ENCODE results near the gene CPLX4.

- no peak for TF ChIP-seq CTCF (IDR thresholded peaks at IDR 0.05; ENCODE audit: low read depth, low read length)
- no peak for TF ChIP-seq POLR2A (IDR thresholded peaks at IDR 0.05; ENCODE audit: extremely low read depth, insufficient read length)
- TF ChIP-seq MAX (IDR thresholded peaks at IDR 0.05; ENCODE audit: low read depth, low read length): no peak
Observed at GRCh38 chr18:59358414-59358711, 39.9 kb upstream of the CPLX4 start.

Data from NB4 (cell line).